DND-41 (cell line): ENCODE measurements around the gene ITGA6.
A peak's percentile ranks its signal among the peaks of the same experiment; 100 is the strongest.

Experiments
- ATAC-seq: fragments of 200-7000 bp; cut with Tn5 transposase; 3 replicates; pipeline ENCODE4 v1.9.1; 2021; ENCODE audit warnings: low read depth; ENCODE audit not compliant: insufficient read depth
- DNase-seq: peaks from one replicate; pipeline ENCODE4 v3.0.0-alpha.2; 2020
- H2AFZ ChIP-seq: 2 replicates; pipeline ENCODE4 v1.6.0; 2012; ENCODE audit warnings: low read depth, low read length
- H3K27ac ChIP-seq: 2 replicates; pipeline ENCODE4 v1.5.1; 2012; ENCODE audit warnings: low read length, inconsistent platforms
- H3K27me3 ChIP-seq: fragments of 200-600 bp; sonication (generic); 2 replicates; pipeline ENCODE4 v1.6.0; 2012; ENCODE audit warnings: low read length, mild to moderate bottlenecking, inconsistent platforms; ENCODE audit not compliant: insufficient read depth, poor library complexity
- H3K36me3 ChIP-seq: 2 replicates; pipeline ENCODE4 v1.5.1; 2012; ENCODE audit warnings: low read length, inconsistent platforms; ENCODE audit not compliant: insufficient read depth
- H3K4me1 ChIP-seq: 2 replicates; pipeline ENCODE4 v1.5.1; 2012; ENCODE audit warnings: mild to moderate bottlenecking, low read length; ENCODE audit not compliant: insufficient read depth
- H3K4me2 ChIP-seq: 2 replicates; pipeline ENCODE4 v1.6.0; 2012; ENCODE audit warnings: mild to moderate bottlenecking, moderate library complexity, low read length, inconsistent platforms; ENCODE audit not compliant: insufficient read depth
- H3K4me3 ChIP-seq, 2 experiments: fragments of 200-600 bp in 1 of 2; shearing (Covaris generic) in 1 of 2; 2 replicates each; pipeline ENCODE4 v1.5.1; 2012 to 2016; ENCODE audit warnings: inconsistent platforms in 2 of 2, low read length in 2 of 2, mild to moderate bottlenecking in 2 of 2, low read depth in 1 of 2, moderate library complexity in 1 of 2
- H3K79me2 ChIP-seq: 2 replicates; pipeline ENCODE4 v1.6.0; 2012; ENCODE audit warnings: low read length, inconsistent platforms; ENCODE audit not compliant: insufficient read depth
- H3K9ac ChIP-seq: 2 replicates; pipeline ENCODE4 v1.6.0; 2012; ENCODE audit warnings: low read depth, mild to moderate bottlenecking, inconsistent platforms, low read length, moderate library complexity
- H3K9me3 ChIP-seq: 2 replicates; pipeline ENCODE4 v1.5.1; 2012; ENCODE audit warnings: low read length, moderate library complexity, mild to moderate bottlenecking, inconsistent platforms; ENCODE audit not compliant: insufficient read depth, severe bottlenecking
- H4K20me1 ChIP-seq: 2 replicates; pipeline ENCODE4 v1.6.0; 2012; ENCODE audit warnings: low read length; ENCODE audit not compliant: insufficient read depth
- EZH2 ChIP-seq: IDR thresholded peaks from 3 replicates; pipeline ENCODE4 v1.6.1; 2012; ENCODE audit warnings: borderline replicate concordance, low read depth, mild to moderate bottlenecking, moderate library complexity, low read length, inconsistent platforms; ENCODE audit not compliant: severe bottlenecking
- TF ChIP-seq, protein P1 (sequence below): IDR thresholded peaks from 2 replicates; pipeline ENCODE4 v1.5.1; 2012; ENCODE audit warnings: borderline replicate concordance, low read length, moderate library complexity, mild to moderate bottlenecking; ENCODE audit not compliant: poor library complexity, severe bottlenecking; ENCODE audit errors: extremely low read depth

Gene ITGA6

DNA sequence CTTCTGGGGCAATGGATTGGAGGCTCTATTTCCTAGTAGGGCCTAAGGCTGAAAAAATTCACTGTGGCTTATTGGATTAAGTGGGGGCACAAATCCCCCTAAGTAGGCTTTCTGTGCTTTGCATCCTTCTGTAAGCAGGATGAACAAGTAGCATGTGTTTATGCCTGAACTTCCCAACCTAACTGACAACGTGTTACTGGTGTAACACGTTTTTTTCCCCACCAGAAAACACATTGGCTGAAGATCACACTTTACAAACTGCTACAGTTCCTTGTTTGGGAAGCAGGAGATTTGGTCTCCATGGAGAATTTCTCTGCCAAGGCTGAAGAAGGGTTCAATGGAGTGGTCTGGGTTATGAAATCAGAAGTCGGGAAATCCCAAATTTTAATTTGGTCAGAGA lies 7.2 kb upstream of the ITGA6 start:
- no peak for TF ChIP-seq EZH2
- TF ChIP-seq, protein P1, sequence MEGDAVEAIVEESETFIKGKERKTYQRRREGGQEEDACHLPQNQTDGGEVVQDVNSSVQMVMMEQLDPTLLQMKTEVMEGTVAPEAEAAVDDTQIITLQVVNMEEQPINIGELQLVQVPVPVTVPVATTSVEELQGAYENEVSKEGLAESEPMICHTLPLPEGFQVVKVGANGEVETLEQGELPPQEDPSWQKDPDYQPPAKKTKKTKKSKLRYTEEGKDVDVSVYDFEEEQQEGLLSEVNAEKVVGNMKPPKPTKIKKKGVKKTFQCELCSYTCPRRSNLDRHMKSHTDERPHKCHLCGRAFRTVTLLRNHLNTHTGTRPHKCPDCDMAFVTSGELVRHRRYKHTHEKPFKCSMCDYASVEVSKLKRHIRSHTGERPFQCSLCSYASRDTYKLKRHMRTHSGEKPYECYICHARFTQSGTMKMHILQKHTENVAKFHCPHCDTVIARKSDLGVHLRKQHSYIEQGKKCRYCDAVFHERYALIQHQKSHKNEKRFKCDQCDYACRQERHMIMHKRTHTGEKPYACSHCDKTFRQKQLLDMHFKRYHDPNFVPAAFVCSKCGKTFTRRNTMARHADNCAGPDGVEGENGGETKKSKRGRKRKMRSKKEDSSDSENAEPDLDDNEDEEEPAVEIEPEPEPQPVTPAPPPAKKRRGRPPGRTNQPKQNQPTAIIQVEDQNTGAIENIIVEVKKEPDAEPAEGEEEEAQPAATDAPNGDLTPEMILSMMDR = no peak
- Histone ChIP-seq H3K4me3 (no peak overlapping the region), H3K4me1 (peaks cover 14% of the 10 kb centered on the region), H3K9ac (no peak overlapping the region), H3K36me3 (no peaks in the 10 kb centered on the region), H3K9me3 (peaks cover 3% of the 10 kb centered on the region), H2AFZ (no peak overlapping the region), H3K4me2 (no peak overlapping the region), H4K20me1 (no peaks in the 10 kb centered on the region), H3K79me2 (no peaks in the 10 kb centered on the region), H3K27ac (no peak overlapping the region), H3K27me3 (peaks cover under 1% of the 10 kb centered on the region)
- no peak for ATAC-seq
- DNase-seq = no peak

DNA sequence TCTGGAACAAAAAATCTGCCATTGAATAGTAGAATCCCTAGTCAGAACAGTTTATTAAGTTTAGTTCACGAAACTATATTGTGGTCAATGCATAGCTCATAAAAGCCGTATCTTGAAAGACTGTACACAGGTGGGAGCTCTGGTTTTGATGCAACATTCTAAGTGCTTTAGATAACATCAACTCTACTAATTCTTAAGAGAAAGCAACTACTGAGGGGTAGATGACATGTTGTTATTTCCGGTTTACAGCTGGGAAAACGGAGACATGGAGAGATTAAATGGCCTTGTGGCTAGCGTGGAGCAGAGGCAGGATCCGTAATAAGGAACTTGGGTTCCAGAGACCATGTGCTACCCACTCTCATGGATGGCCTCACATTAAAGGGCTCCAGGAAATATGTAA lies 4.2 kb upstream of the ITGA6 start:
- no peak for TF ChIP-seq EZH2
- TF ChIP-seq, protein P1 = no peak
- DNase-seq = peak; percentile 44
- H2AFZ ChIP-seq = no peak overlapping the region

DNA sequence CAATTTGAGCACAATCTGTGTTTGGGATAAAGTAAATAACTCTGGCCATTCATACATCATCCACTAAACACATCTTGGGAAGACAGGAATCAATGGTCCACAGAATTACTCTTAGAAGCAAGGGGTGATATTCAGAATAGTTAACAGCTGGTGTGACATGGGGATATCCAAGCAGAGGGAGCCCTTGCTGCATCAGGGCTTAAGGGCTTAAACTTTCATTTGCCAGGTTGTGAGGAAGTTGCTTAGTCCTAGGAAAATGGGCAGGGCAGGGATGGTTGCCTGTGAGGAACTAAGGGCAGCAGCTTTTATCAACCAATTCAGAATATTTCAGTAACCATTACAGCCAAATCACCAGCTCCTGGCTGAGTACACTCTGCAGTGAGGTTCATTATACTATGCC lies 2.0 kb upstream of the ITGA6 start:
- DNase-seq (no peak), ATAC-seq (no peak)
- Histone ChIP-seq H3K36me3 (no peaks in the 10 kb centered on the region), H2AFZ (no peak overlapping the region), H3K79me2 (no peaks in the 10 kb centered on the region), H3K9me3 (no peaks in the 10 kb centered on the region), H3K4me2 (no peak overlapping the region), H3K4me1 (peaks cover 34% of the 10 kb centered on the region), H3K27me3 (peaks cover 44% of the 10 kb centered on the region), H4K20me1 (peaks cover 7% of the 10 kb centered on the region; the same call in 1 of the 2 replicates), H3K9ac (no peak overlapping the region), H3K4me3 (no peak overlapping the region), H3K27ac (no peak overlapping the region)
- TF ChIP-seq EZH2 = no peak
- TF ChIP-seq, protein P1 = no peak

More for the DNA sequence above, 4.2 kb upstream of the ITGA6 start:
- no peak overlapping the region for H3K9ac ChIP-seq
- peaks cover 5% of the 10 kb centered on the region; the same call in 1 of the 2 replicates for H4K20me1 ChIP-seq
- H3K4me3 ChIP-seq = no peak overlapping the region
- H3K27me3 ChIP-seq = peaks cover 27% of the 10 kb centered on the region
- H3K36me3 ChIP-seq = no peaks in the 10 kb centered on the region
- no peak overlapping the region for H3K27ac ChIP-seq
- peaks cover 30% of the 10 kb centered on the region for H3K4me1 ChIP-seq
- no peaks in the 10 kb centered on the region for H3K9me3 ChIP-seq
- ATAC-seq = peak; percentile 79
- 0 out of 2 replicates have a peak overlapping the region, but pooled peaks have one; percentile 10 for H3K4me2 ChIP-seq
- H3K79me2 ChIP-seq = no peaks in the 10 kb centered on the region
